Thymus (tissue), 11 donors: ENCODE results near the gene TMEM245. TPM values are rescaled to one million over a fixed set of nuclear protein-coding genes. Genes with fewer than 3 reads are reported as not detected.
A peak's percentile ranks its signal among the peaks of the same experiment; 100 is the strongest.

ENCODE experiments used
- DNase-seq, 9 donors: peaks; one replicate each; pipeline ENCODE4 v3.0.0-alpha.2; 2013; ENCODE audit warnings: low spot score in 9 of 9, low read depth in 6 of 9, missing footprints in 1 of 9
- H3K27ac ChIP-seq, 2 donors: one replicate each; pipeline ENCODE4 v1.5.1; 2013; ENCODE audit warnings: control low read depth in 1 of 2, low read depth in 1 of 2, low read length in 1 of 2, mild to moderate bottlenecking in 1 of 2, moderate library complexity in 1 of 2
- H3K27me3 ChIP-seq, 2 donors: one replicate each; pipeline ENCODE4 v1.5.1; 2013; ENCODE audit warnings: low read length in 1 of 2; ENCODE audit not compliant: control insufficient read depth in 2 of 2, insufficient read depth in 1 of 2
- H3K36me3 ChIP-seq, 2 donors: one replicate each; pipeline ENCODE4 v1.5.1; 2013; ENCODE audit warnings: low read length in 1 of 2, mild to moderate bottlenecking in 1 of 2, moderate library complexity in 1 of 2; ENCODE audit not compliant: control insufficient read depth in 2 of 2, insufficient read depth in 2 of 2
- H3K4me1 ChIP-seq, 2 donors: one replicate each; pipeline ENCODE4 v1.5.1; 2013; ENCODE audit warnings: low read length in 2 of 2; ENCODE audit not compliant: control insufficient read depth in 2 of 2, insufficient read depth in 2 of 2
- H3K4me3 ChIP-seq, 2 donors: one replicate each; pipeline ENCODE4 v1.5.1; 2013; ENCODE audit warnings: low read length in 2 of 2, control low read depth in 1 of 2, mild to moderate bottlenecking in 1 of 2
- H3K9me3 ChIP-seq, 2 donors: one replicate each; pipeline ENCODE4 v1.5.1; 2013; ENCODE audit warnings: low read length in 1 of 2, mild to moderate bottlenecking in 1 of 2; ENCODE audit not compliant: control insufficient read depth in 2 of 2, insufficient read depth in 1 of 2
- WGBS: extraction: QIAGEN DNeasy Blood & Tissue Kit; methylation state at CpG from one replicate; pipeline ENCODE4 v1.1.7; 2013; 5-methylcytosine and 5-hydroxymethylcytosine counted together
- polyA plus RNA-seq: library from polyadenylated mRNA; stranded (reverse); fragments of 200-250 nt; gene quantifications from one replicate; pipeline ENCODE4 v1.2.3, GENCODE V29; 2013
- total RNA-seq: library from RNA; stranded (reverse); fragments of 120-200 nt; gene quantifications from one replicate; pipeline ENCODE4 v1.2.4, GENCODE V29; 2013
- donor health status: healthy.

TMEM245 gene
- total and polyA plus RNA-seq, 2 donors, result 9.3 to 21.1 TPM

DNA sequence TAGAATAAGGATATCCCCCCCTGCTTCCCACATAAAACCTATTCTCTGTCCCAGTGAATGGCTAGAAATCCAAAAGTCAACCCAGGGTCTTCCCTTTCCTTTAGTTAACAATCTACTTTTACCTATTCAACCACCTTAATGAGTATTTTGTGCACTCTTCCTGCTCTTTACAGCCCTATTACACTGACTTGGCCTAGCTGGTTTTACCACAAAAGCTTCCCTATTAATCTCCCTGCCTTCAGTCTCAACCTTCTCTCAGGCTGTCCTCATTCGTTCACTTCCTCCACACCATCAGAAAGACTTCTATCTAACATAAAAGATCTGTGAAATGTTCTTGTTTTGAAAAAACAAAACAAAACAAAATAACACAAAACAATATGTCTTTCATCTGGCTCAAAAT, 122.6 kb downstream of the TMEM245 start:
- Histone ChIP-seq H3K36me3 (no peaks in the 10 kb centered on the region), H3K4me3 (no peak overlapping the region), H3K9me3 (no peaks in the 10 kb centered on the region), H3K27ac (no peak overlapping the region), H3K4me1 (peaks cover 0 to 5% of the 10 kb centered on the region in 2 donors), H3K27me3 (no peaks in the 10 kb centered on the region)
- WGBS, result 88% methylated on average over 1 of the region's 1 CpG
- no peak for DNase-seq

DNA sequence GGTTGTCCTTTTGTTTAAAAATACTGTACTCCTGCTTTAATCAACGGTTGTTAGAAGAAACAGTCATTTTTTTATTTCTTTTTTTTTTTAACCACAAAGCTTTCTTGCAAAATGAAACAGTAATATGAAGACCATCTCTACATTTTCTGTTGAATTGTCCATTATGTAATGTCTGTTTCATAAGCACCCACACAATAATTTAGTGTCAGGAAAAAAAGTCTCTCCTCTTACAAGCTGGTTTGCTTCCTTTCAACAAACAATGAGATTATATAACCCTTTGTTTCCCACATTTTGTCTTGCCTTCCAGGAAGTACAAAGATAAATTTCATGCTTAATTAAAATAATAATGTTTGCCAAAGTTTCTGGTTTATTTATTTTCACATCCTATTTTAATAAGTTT, 123.1 kb downstream of the TMEM245 start:
- 29% methylated on average over 1 of the region's 1 CpG for WGBS
- DNase-seq, result no peak
- no peaks in the 10 kb centered on the region for H3K27me3 ChIP-seq
- no peak overlapping the region for H3K4me3 ChIP-seq
- H3K36me3 ChIP-seq, result no peaks in the 10 kb centered on the region
- H3K9me3 ChIP-seq, result no peaks in the 10 kb centered on the region
- peaks cover 0 to 5% of the 10 kb centered on the region in 2 donors for H3K4me1 ChIP-seq
- no peak overlapping the region for H3K27ac ChIP-seq

DNA sequence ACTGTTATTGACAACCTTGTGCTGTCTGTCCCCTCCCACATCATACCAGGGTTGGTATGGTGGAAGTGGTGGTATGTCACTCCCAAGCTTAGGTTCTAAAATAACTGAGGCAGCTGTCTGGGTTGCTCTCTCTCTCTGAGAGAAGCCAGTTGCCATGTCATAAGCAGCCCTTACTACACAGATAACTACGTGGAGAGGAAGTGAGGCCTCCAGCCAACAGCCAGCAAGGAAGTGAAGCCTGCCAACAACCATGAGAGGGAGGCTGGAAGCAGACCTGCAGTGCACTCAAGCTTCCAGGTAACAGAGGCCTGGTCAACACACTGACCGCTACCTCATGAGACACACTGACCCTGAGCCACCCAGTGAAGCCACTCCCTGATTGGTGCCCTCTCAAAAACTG, 125.1 kb downstream of the TMEM245 start:
- Histone ChIP-seq H3K27ac (peak overlapping the region in 1 of 2 donors; percentile 19), H3K9me3 (no peaks in the 10 kb centered on the region), H3K4me3 (no peak overlapping the region), H3K4me1 (peaks cover 0 to 5% of the 10 kb centered on the region in 2 donors), H3K36me3 (no peaks in the 10 kb centered on the region), H3K27me3 (no peaks in the 10 kb centered on the region)
- peak in 2 of 9 donors; percentile 17 to 45 for DNase-seq
- WGBS, result 59% methylated on average over 2 of the region's 2 CpGs

DNA sequence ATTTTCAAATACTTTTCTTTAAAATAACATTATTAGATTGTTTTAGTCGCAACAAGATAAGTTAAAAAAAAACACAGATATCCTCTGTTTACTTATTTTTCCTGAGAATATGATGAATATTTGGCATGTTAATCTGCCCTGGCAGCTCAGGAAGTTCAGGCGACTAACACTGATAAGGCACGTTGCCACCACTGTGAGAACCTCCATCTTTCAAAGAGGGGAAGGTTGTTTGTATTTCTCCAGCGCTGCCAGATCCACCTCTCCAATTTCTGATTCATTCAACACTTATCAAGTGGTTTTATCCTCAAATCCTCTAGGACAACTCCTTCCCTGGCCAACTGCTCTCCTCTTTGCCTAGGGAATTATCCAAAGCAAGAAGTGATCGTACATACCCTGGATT, 128.3 kb downstream of the TMEM245 start:
- Histone ChIP-seq H3K36me3 (no peaks in the 10 kb centered on the region), H3K4me3 (no peak overlapping the region), H3K9me3 (no peaks in the 10 kb centered on the region), H3K27ac (no peak overlapping the region), H3K27me3 (no peaks in the 10 kb centered on the region), H3K4me1 (peaks cover 0 to 5% of the 10 kb centered on the region in 2 donors)
- DNase-seq, result no peak
- WGBS, result 92% methylated on average over 5 of the region's 5 CpGs

DNA sequence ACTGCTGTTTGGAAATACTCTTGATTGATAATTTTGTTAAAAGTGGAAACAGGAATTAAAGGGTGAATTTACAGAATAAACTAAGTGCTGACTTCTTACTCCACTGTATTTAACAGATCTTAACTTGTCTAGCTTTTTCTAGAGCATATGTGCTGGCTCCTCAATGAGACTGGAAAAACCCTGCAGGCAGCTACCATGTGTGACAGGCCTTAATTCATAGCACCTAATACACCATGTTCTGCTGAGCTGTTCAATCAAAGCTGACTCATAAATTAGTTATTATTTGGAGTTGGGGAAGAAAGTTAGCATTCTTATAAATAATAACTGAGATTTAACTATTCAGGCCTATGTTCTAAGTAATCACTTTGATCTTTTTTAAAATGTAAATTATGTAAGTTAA, 135.9 kb downstream of the TMEM245 start:
- Histone ChIP-seq H3K36me3 (peaks cover 0 to 4% of the 10 kb centered on the region in 2 donors), H3K27me3 (no peaks in the 10 kb centered on the region), H3K27ac (no peak overlapping the region), H3K4me3 (no peak overlapping the region), H3K9me3 (no peaks in the 10 kb centered on the region), H3K4me1 (no peaks in the 10 kb centered on the region)
- no peak for DNase-seq

DNA sequence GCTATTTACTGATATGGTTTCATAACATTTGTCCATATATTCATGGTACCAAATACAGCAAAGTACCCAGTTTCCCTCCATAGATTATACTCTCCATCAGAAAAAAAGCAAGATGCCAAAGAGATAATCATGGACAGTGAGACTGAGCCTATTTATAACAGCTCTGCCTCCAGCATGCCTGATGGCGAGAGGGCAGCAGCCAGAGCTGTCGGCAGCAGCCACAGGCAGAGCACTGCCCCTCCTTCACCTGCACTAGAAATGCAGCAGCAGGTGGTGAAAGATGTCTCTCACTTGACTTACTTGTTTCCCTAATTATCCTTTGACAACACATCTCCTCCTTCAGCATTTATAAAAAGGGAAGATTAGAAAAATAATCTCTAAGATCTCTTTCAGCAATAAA, 138.9 kb downstream of the TMEM245 start:
- Histone ChIP-seq H3K27me3 (no peaks in the 10 kb centered on the region), H3K27ac (no peak overlapping the region), H3K36me3 (peaks cover 0 to 4% of the 10 kb centered on the region in 2 donors), H3K4me1 (no peaks in the 10 kb centered on the region), H3K9me3 (no peaks in the 10 kb centered on the region), H3K4me3 (no peak overlapping the region)
- 100% methylated on average over 2 of the region's 2 CpGs for WGBS
- DNase-seq, result no peak

DNA sequence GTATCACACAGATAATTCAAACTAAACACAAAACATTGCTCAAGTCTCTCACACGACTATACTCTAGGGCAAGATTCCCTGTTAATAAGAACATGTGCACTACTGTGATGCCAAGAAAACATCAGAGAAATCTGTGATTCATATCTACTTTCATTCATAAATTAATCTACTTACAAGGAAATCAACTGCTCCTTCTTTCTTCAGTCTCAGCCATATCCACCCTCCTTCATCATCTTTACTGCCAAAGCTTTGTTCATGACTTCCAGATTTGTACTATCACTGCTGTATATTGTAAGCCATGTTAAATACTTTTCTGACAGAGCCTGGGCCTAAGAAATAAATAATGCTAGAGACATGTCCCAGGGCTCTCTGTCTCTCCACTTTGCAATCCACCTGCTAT, 141.5 kb downstream of the TMEM245 start:
- no peaks in the 10 kb centered on the region for H3K27me3 ChIP-seq
- no peak overlapping the region for H3K4me3 ChIP-seq
- no peaks in the 10 kb centered on the region for H3K4me1 ChIP-seq
- H3K36me3 ChIP-seq, result peaks cover 0 to 4% of the 10 kb centered on the region in 2 donors
- 92% methylated on average over 1 of the region's 1 CpG for WGBS
- DNase-seq, result no peak
- H3K9me3 ChIP-seq, result no peaks in the 10 kb centered on the region
- no peak overlapping the region for H3K27ac ChIP-seq

DNA sequence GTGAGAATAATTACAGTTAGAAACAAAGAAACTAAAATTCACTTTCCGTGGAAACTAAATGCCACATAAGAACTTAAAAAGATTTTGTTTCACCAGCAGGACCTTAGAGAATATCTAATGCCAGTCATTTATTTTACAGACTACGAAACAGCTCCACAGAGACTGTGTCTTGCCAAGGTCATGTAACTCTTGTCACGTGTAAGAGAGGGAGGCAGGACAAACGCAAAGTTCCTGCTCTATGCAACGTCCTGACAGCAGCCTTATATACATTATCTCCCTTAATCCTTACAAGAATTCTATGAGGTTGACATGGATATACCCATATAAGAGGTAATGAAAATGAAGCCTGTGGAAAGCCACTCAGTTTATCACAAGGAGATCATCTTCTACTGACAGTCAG, 145.9 kb downstream of the TMEM245 start:
- 92% methylated on average over 5 of the region's 5 CpGs for WGBS
- Histone ChIP-seq H3K27me3 (no peaks in the 10 kb centered on the region), H3K4me3 (no peak overlapping the region), H3K36me3 (no peaks in the 10 kb centered on the region), H3K27ac (no peak overlapping the region), H3K4me1 (no peaks in the 10 kb centered on the region), H3K9me3 (no peaks in the 10 kb centered on the region)
- no peak for DNase-seq

DNA sequence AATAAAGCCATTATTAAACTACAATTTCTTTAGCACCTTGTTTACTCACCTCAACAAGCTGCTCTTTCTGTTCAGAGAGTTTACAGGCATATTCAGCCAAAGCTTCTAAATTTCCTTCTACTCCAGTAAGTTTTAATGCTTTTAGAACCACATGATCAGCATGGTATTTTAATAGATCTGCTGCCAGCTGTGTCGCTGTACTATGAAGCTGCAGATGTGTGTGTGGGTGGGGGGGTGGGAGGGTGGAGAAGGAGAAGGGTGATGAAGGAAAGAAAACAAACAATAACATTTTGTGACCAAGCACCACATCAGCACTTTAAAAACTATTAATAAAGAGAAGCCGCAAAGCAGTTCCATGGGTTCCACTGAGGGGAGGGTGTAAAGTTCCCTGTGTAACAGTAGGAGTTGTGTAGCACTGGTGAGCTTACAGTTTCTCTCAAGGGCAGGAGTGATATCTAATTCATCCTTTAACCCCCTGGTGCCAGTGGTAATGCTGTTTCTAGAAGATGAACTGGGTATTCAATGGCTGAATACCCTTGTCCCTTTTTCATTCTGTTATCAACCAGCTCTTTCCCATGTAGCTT, 147.0 kb downstream of the TMEM245 start:
- WGBS, result 92% methylated on average over 2 of the region's 2 CpGs
- Histone ChIP-seq H3K36me3 (no peaks in the 10 kb centered on the region), H3K4me1 (no peaks in the 10 kb centered on the region), H3K4me3 (no peak overlapping the region), H3K27ac (no peak overlapping the region), H3K27me3 (no peaks in the 10 kb centered on the region), H3K9me3 (no peaks in the 10 kb centered on the region)
- DNase-seq, result no peak

DNA sequence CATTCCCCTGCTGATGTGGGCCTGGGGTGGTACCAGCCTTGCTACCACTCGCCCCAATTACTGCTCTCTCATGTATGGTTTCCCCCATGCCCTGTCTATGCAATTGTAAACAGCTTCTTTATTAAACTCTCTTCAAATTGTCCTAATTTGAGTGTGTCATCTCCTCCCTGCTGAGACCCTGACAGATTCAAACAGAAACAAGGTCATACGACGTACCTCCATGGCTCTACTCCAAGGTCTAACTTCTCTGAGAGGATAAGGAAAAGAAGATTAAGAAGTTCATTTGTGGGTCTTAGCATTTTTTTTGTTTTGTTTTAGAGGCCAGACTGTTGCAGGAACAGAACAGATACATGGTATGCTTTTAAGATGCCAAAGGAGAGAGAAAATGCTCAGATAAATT, 147.6 kb downstream of the TMEM245 start:
- H3K36me3 ChIP-seq, result no peaks in the 10 kb centered on the region
- no peaks in the 10 kb centered on the region for H3K27me3 ChIP-seq
- no peaks in the 10 kb centered on the region for H3K4me1 ChIP-seq
- no peaks in the 10 kb centered on the region for H3K9me3 ChIP-seq
- no peak overlapping the region for H3K4me3 ChIP-seq
- no peak for DNase-seq
- no peak overlapping the region for H3K27ac ChIP-seq
- 95% methylated on average over 3 of the region's 3 CpGs for WGBS
